H9 (cell line): ENCODE measurements around the gene GAP43. TPM values are rescaled to one million over a fixed set of nuclear protein-coding genes. Genes with fewer than 3 reads are reported as not detected.

Source experiments
- DNase-seq: peaks from one replicate; pipeline ENCODE4 v3.0.0-alpha.2; 2017
- H2AFZ ChIP-seq: one replicate; pipeline ENCODE4 v1.6.1; 2013; ENCODE audit warnings: mild to moderate bottlenecking, low read length, control low read depth, moderate library complexity
- H2AK5ac ChIP-seq: 2 replicates; pipeline ENCODE4 v1.6.1; 2013; ENCODE audit warnings: low read length, control low read depth, mixed read lengths; ENCODE audit not compliant: insufficient read length
- H2BK120ac ChIP-seq: one replicate; pipeline ENCODE4 v1.6.1; 2013; ENCODE audit warnings: low read depth, mild to moderate bottlenecking, low read length, control low read depth, inconsistent platforms; ENCODE audit not compliant: poor library complexity, severe bottlenecking
- H2BK12ac ChIP-seq: 2 replicates; pipeline ENCODE4 v1.6.1; 2013; ENCODE audit warnings: low read length, control low read depth, mixed read lengths, low read depth; ENCODE audit not compliant: insufficient read length
- H2BK15ac ChIP-seq: 2 replicates; pipeline ENCODE4 v1.6.1; 2013; ENCODE audit warnings: low read depth, low read length, control low read depth
- H2BK20ac ChIP-seq: one replicate; pipeline ENCODE4 v1.6.1; 2013; ENCODE audit warnings: low read depth, mild to moderate bottlenecking, low read length, control low read depth, inconsistent platforms; ENCODE audit not compliant: poor library complexity, severe bottlenecking
- H2BK5ac ChIP-seq: 2 replicates; pipeline ENCODE4 v1.6.1; 2013; ENCODE audit warnings: low read length, control low read depth, mixed read lengths; ENCODE audit not compliant: insufficient read length
- H3K14ac ChIP-seq: 2 replicates; pipeline ENCODE4 v1.6.1; 2013; ENCODE audit warnings: low read length, control low read depth; ENCODE audit not compliant: insufficient read depth
- H3K18ac ChIP-seq: 2 replicates; pipeline ENCODE4 v1.6.1; 2013; ENCODE audit warnings: low read depth, mild to moderate bottlenecking, mixed read lengths, low read length, control low read depth; ENCODE audit not compliant: insufficient read length
- H3K23ac ChIP-seq: 2 replicates; pipeline ENCODE4 v1.6.1; 2013; ENCODE audit warnings: low read length, control low read depth, mixed read lengths, low read depth; ENCODE audit not compliant: insufficient read length
- H3K23me2 ChIP-seq: 2 replicates; pipeline ENCODE4 v1.6.1; 2013; ENCODE audit warnings: low read depth, mild to moderate bottlenecking, mixed read lengths, low read length, control low read depth; ENCODE audit not compliant: insufficient read length, poor library complexity, severe bottlenecking
- H3K27ac ChIP-seq: 2 replicates; pipeline ENCODE4 v1.5.1; 2013; ENCODE audit warnings: low read length, control low read depth, mixed read lengths, low read depth; ENCODE audit not compliant: insufficient read length
- H3K27me3 ChIP-seq: 2 replicates; pipeline ENCODE4 v1.6.1; 2013; ENCODE audit warnings: low read length, control low read depth, inconsistent platforms; ENCODE audit not compliant: insufficient read depth
- H3K4ac ChIP-seq: 2 replicates; pipeline ENCODE4 v1.6.1; 2013; ENCODE audit warnings: low read depth, mild to moderate bottlenecking, control low read depth, inconsistent platforms, low read length, moderate library complexity
- H3K4me1 ChIP-seq: 2 replicates; pipeline ENCODE4 v1.6.1; 2013; ENCODE audit warnings: low read length, control low read depth, inconsistent platforms; ENCODE audit not compliant: insufficient read depth
- H3K4me2 ChIP-seq: 2 replicates; pipeline ENCODE4 v1.6.1; 2013; ENCODE audit warnings: low read length, control low read depth, mixed read lengths; ENCODE audit not compliant: insufficient read length, insufficient read depth
- H3K56ac ChIP-seq: 2 replicates; pipeline ENCODE4 v1.6.1; 2013; ENCODE audit warnings: low read depth, mild to moderate bottlenecking, mixed read lengths, low read length, control low read depth; ENCODE audit not compliant: insufficient read length
- H3K79me1 ChIP-seq: 2 replicates; pipeline ENCODE4 v1.6.1; 2013; ENCODE audit warnings: low read depth, mild to moderate bottlenecking, moderate library complexity, low read length, control low read depth, inconsistent platforms; ENCODE audit not compliant: insufficient read depth, poor library complexity, severe bottlenecking
- H3K79me2 ChIP-seq: 2 replicates; pipeline ENCODE4 v1.6.1; 2013; ENCODE audit warnings: low read length, control low read depth, inconsistent platforms; ENCODE audit not compliant: insufficient read depth
- H3K9ac ChIP-seq: 2 replicates; pipeline ENCODE4 v1.6.1; 2013; ENCODE audit warnings: low read length, control low read depth, mixed read lengths; ENCODE audit not compliant: insufficient read length; ENCODE audit errors: extremely low read depth
- H3K9me3 ChIP-seq: one replicate; pipeline ENCODE4 v1.6.1; 2013; ENCODE audit warnings: low read depth, low read length, inconsistent platforms; ENCODE audit not compliant: control insufficient read depth
- H3T11ph ChIP-seq: one replicate; pipeline ENCODE4 v1.6.1; 2013; ENCODE audit warnings: mild to moderate bottlenecking, low read length, control low read depth, inconsistent platforms
- H4K20me1 ChIP-seq: one replicate; pipeline ENCODE4 v1.6.1; 2013; ENCODE audit not compliant: control insufficient read depth, insufficient read length, insufficient read depth
- H4K5ac ChIP-seq: 2 replicates; pipeline ENCODE4 v1.6.1; 2013; ENCODE audit warnings: low read depth, mild to moderate bottlenecking, mixed read lengths, low read length, control low read depth; ENCODE audit not compliant: insufficient read length
- H4K8ac ChIP-seq: replicated peaks from 2 replicates; pipeline ENCODE4 v1.6.1; 2013; ENCODE audit warnings: low read length, control low read depth, mixed read lengths, low read depth; ENCODE audit not compliant: insufficient read length
- H4K91ac ChIP-seq: 2 replicates; pipeline ENCODE4 v1.6.1; 2013; ENCODE audit warnings: low read depth, mild to moderate bottlenecking, moderate library complexity, mixed read lengths, low read length, control low read depth; ENCODE audit not compliant: insufficient read length
- H3K27ac Mint-ChIP-seq, 3 experiments: 2 replicates in 2 of 3; 3 replicates in 1 of 3; pipeline ENCODE4 v1.8.0; 2020 to 2021; ENCODE audit warnings: mixed read lengths in 3 of 3, mild to moderate bottlenecking in 1 of 3, moderate library complexity in 1 of 3
- H3K27me3 Mint-ChIP-seq: 2 replicates; pipeline ENCODE4 v1.8.0; 2021; ENCODE audit warnings: low read depth, mild to moderate bottlenecking, moderate library complexity, mixed read lengths
- H3K36me3 Mint-ChIP-seq, 3 experiments: 2 replicates in 2 of 3; 3 replicates in 1 of 3; pipeline ENCODE4 v1.8.0; 2020 to 2021; ENCODE audit warnings: low read depth in 3 of 3, mixed read lengths in 3 of 3; ENCODE audit not compliant: insufficient read depth in 1 of 3
- H3K4me1 Mint-ChIP-seq, 2 experiments: 2 replicates each; pipeline ENCODE4 v1.8.0; 2020; ENCODE audit warnings: mixed read lengths in 2 of 2
- H3K4me3 Mint-ChIP-seq, 2 experiments: 2 replicates in 1 of 2; 3 replicates in 1 of 2; pipeline ENCODE4 v1.8.0; 2020 to 2021; ENCODE audit warnings: mild to moderate bottlenecking in 2 of 2, mixed read lengths in 2 of 2, moderate library complexity in 1 of 2
- H3K9me3 Mint-ChIP-seq, 2 experiments: 2 replicates in 1 of 2; 3 replicates in 1 of 2; pipeline ENCODE4 v1.8.0; 2020; ENCODE audit warnings: mild to moderate bottlenecking in 2 of 2, mixed read lengths in 2 of 2, moderate library complexity in 1 of 2
- WGBS: extraction: QIAGEN DNeasy Blood & Tissue Kit; methylation state at CpG from one replicate; pipeline ENCODE4 v1.1.7; 2013; ENCODE audit warnings: missing lambda C conversion rate, low lambda C conversion rate, mixed read lengths; ENCODE audit not compliant: insufficient read length; ENCODE audit errors: extremely low coverage; 5-methylcytosine and 5-hydroxymethylcytosine counted together
- total RNA-seq: library from RNA; stranded (reverse); gene quantifications from 2 replicates; pipeline ENCODE4 v1.2.1, GENCODE V29; 2021
- TF ChIP-seq, protein P1 (sequence below): fragments of 200-600 bp; sonication (generic); conservative IDR thresholded peaks from 3 replicates; pipeline ENCODE4 v1.8.0; 2021; ENCODE audit warnings: antibody characterized with exemption, mild to moderate bottlenecking

The GAP43 gene
- total RNA-seq, 1 experiment from 2014 or later = 12.8 TPM

DNA sequence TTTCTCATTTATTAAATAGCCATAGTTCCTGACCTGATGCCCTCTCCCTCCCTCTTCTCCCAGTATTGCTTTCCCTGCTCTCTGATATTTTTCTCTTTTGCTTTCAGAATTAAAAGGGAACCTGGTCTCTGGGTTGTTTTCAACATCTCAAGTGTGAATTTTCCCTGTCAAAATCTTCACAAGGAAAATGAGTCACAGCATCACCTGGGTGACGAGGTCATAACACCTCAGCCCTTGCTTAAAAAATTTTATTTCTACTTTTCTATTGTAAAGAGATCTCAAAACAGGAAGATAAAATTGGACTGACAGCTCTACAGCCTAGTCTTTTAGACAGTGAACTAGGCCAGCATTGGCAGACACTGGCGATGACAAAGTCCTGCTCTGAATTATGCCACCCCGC, 40.1 kb downstream of the GAP43 start:
- no peaks in the 10 kb centered on the region for H3K9me3 Mint-ChIP-seq
- no peak overlapping the region for H3K56ac ChIP-seq
- H3K4me1 ChIP-seq = peaks cover 10% of the 10 kb centered on the region; the same call in 1 of the 2 replicates
- no peak overlapping the region for H2BK20ac ChIP-seq
- H2BK15ac ChIP-seq = no peak overlapping the region
- no peaks in the 10 kb centered on the region for H4K20me1 ChIP-seq
- no peak overlapping the region for H3K4ac ChIP-seq
- H3K79me1 ChIP-seq = no peaks in the 10 kb centered on the region
- no peak overlapping the region for H3K27ac ChIP-seq
- H3T11ph ChIP-seq = no peak overlapping the region
- no peak overlapping the region for H2AK5ac ChIP-seq
- no peaks in the 10 kb centered on the region for H3K36me3 Mint-ChIP-seq
- H4K5ac ChIP-seq = no peak overlapping the region
- no peaks in the 10 kb centered on the region for H3K27me3 ChIP-seq
- no peaks in the 10 kb centered on the region for H3K9me3 ChIP-seq
- H4K91ac ChIP-seq = no peak overlapping the region
- no peak overlapping the region for H4K8ac ChIP-seq
- TF ChIP-seq, protein P1, sequence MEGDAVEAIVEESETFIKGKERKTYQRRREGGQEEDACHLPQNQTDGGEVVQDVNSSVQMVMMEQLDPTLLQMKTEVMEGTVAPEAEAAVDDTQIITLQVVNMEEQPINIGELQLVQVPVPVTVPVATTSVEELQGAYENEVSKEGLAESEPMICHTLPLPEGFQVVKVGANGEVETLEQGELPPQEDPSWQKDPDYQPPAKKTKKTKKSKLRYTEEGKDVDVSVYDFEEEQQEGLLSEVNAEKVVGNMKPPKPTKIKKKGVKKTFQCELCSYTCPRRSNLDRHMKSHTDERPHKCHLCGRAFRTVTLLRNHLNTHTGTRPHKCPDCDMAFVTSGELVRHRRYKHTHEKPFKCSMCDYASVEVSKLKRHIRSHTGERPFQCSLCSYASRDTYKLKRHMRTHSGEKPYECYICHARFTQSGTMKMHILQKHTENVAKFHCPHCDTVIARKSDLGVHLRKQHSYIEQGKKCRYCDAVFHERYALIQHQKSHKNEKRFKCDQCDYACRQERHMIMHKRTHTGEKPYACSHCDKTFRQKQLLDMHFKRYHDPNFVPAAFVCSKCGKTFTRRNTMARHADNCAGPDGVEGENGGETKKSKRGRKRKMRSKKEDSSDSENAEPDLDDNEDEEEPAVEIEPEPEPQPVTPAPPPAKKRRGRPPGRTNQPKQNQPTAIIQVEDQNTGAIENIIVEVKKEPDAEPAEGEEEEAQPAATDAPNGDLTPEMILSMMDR = no peak
- H2AFZ ChIP-seq = no peak overlapping the region
- no peak overlapping the region for H3K23ac ChIP-seq
- H3K23me2 ChIP-seq = peaks cover under 1% of the 10 kb centered on the region
- H3K79me2 ChIP-seq = no peaks in the 10 kb centered on the region
- H3K4me1 Mint-ChIP-seq = peaks cover 42 to 43% of the 10 kb centered on the region in 2 experiments
- no peak overlapping the region for H3K4me2 ChIP-seq
- H2BK5ac ChIP-seq = no peak overlapping the region
- H3K4me3 Mint-ChIP-seq = no peak overlapping the region
- no CpG with 5 or more reads among the region's 3 CpGs for WGBS
- no peak overlapping the region for H3K18ac ChIP-seq
- H2BK120ac ChIP-seq = no peak overlapping the region
- H3K27ac Mint-ChIP-seq = no peak overlapping the region
- H3K27me3 Mint-ChIP-seq = no peaks in the 10 kb centered on the region; the same call in 1 of the 2 replicates
- no peak overlapping the region for H3K14ac ChIP-seq
- no peak overlapping the region for H3K9ac ChIP-seq
- DNase-seq = no peak
- no peak overlapping the region for H2BK12ac ChIP-seq
